ENCODE measurements around the gene RBP3.

The RBP3 gene

GRCh38 chr10:47323636-47324296, 24.4 kb upstream of the RBP3 start:
- H3K4me3 ChIP-seq (ENCODE audit: low read length) = no peak overlapping the region
- no peak for TF ChIP-seq ZNF274 (IDR thresholded peaks at IDR 0.05; ENCODE audit: low read depth, low read length)

- TF ChIP-seq ZNF274 (IDR thresholded peaks at IDR 0.05; ENCODE audit: low read depth, low read length) = no peak
- H3K4me3 ChIP-seq (ENCODE audit: low read length) = no peak overlapping the region
These were observed 22.6 kb upstream of the RBP3 start for GRCh38 chr10:47325303-47326291.

- TF ChIP-seq ZNF274 (IDR thresholded peaks at IDR 0.05; ENCODE audit: low read depth, low read length) = no peak
- no peak overlapping the region for H3K4me3 ChIP-seq (ENCODE audit: low read length)
These were observed 21.7 kb upstream of the RBP3 start for GRCh38 chr10:47326306-47326926.

- H3K4me3 ChIP-seq (ENCODE audit: low read length) = no peak overlapping the region
- no peak for TF ChIP-seq ZNF274 (IDR thresholded peaks at IDR 0.05; ENCODE audit: low read depth, low read length)
These were observed 21.2 kb upstream of the RBP3 start for GRCh38 chr10:47326927-47327330.

GRCh38 chr10:47329855-47330254, 18.3 kb upstream of the RBP3 start:
- TF ChIP-seq ZNF274 (IDR thresholded peaks at IDR 0.05; ENCODE audit: low read depth, low read length) = no peak
- H3K4me3 ChIP-seq (ENCODE audit: low read length) = no peak overlapping the region

GRCh38 chr10:47330366-47330765, 17.8 kb upstream of the RBP3 start:
- H3K4me3 ChIP-seq (ENCODE audit: low read length) = no peak overlapping the region
- TF ChIP-seq ZNF274 (IDR thresholded peaks at IDR 0.05; ENCODE audit: low read depth, low read length) = no peak

GRCh38 chr10:47330804-47331203, 17.4 kb upstream of the RBP3 start:
- TF ChIP-seq ZNF274 (IDR thresholded peaks at IDR 0.05; ENCODE audit: low read depth, low read length) = no peak
- H3K4me3 ChIP-seq (ENCODE audit: low read length) = no peak overlapping the region

- no peak for TF ChIP-seq ZNF274 (IDR thresholded peaks at IDR 0.05; ENCODE audit: low read depth, low read length)
- no peak overlapping the region for H3K4me3 ChIP-seq (ENCODE audit: low read length)
These were observed 16.7 kb upstream of the RBP3 start for GRCh38 chr10:47331491-47331890.

- TF ChIP-seq ZNF274 (IDR thresholded peaks at IDR 0.05; ENCODE audit: low read depth, low read length) = no peak
- H3K4me3 ChIP-seq (ENCODE audit: low read length) = no peak overlapping the region
These were observed 16.2 kb upstream of the RBP3 start for GRCh38 chr10:47331954-47332353.

GRCh38 chr10:47332371-47332770, 15.8 kb upstream of the RBP3 start:
- no peak for TF ChIP-seq ZNF274 (IDR thresholded peaks at IDR 0.05; ENCODE audit: low read depth, low read length)
- H3K4me3 ChIP-seq (ENCODE audit: low read length) = no peak overlapping the region

- no peak for TF ChIP-seq ZNF274 (IDR thresholded peaks at IDR 0.05; ENCODE audit: low read depth, low read length)
- H3K4me3 ChIP-seq (ENCODE audit: low read length) = no peak overlapping the region
These were observed 15.2 kb upstream of the RBP3 start for GRCh38 chr10:47332946-47333345.

- no peak overlapping the region for H3K4me3 ChIP-seq (ENCODE audit: low read length)
- TF ChIP-seq ZNF274 (IDR thresholded peaks at IDR 0.05; ENCODE audit: low read depth, low read length) = no peak
These were observed 14.6 kb upstream of the RBP3 start for GRCh38 chr10:47333532-47333931.

GRCh38 chr10:47334466-47335295, 13.5 kb upstream of the RBP3 start:
- no peak overlapping the region for H3K4me3 ChIP-seq (ENCODE audit: low read length)
- TF ChIP-seq ZNF274 (IDR thresholded peaks at IDR 0.05; ENCODE audit: low read depth, low read length) = no peak

GRCh38 chr10:47335906-47336305, 12.3 kb upstream of the RBP3 start:
- no peak for TF ChIP-seq ZNF274 (IDR thresholded peaks at IDR 0.05; ENCODE audit: low read depth, low read length)
- no peak overlapping the region for H3K4me3 ChIP-seq (ENCODE audit: low read length)

All from GM08714 (cell line).